Measurements from ENCODE around the gene KRTAP10-6. TPM values are rescaled to one million over a fixed set of nuclear protein-coding genes. Genes with fewer than 3 reads are reported as not detected.

The KRTAP10-6 gene
- total RNA-seq, 6 experiments from 2014 or later, result not detected

DNA sequence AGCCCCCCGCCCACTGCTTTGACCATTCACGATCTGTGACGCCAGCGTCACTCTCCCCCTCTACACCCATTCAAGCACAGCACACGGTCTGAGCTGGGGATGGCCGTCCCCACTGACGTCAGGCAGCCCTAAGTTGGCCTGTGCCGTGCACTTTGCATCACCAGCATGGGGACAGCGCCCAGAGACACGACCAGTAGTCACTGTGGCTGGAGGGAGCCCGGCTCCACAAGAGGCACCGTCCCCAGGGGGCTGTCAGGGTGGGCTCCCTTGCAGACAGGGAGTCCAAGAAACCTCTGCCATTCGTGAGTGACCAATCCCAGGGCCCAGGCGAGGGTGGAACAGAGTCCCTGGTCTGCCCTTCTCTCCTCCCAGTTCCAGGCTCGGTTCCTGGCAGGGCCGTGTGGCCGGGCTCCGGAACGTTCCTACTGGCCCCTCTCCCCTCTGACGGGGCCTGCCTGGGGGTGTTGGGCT is 21.9 kb upstream of the KRTAP10-6 start:
- no peak for ATAC-seq
- no peak for DNase-seq
- no peaks in the 10 kb centered on the region for H3K27me3 ChIP-seq
- no peak for TF ChIP-seq POLR2A (IDR thresholded peaks at IDR 0.05)
- TF ChIP-seq, protein P1, sequence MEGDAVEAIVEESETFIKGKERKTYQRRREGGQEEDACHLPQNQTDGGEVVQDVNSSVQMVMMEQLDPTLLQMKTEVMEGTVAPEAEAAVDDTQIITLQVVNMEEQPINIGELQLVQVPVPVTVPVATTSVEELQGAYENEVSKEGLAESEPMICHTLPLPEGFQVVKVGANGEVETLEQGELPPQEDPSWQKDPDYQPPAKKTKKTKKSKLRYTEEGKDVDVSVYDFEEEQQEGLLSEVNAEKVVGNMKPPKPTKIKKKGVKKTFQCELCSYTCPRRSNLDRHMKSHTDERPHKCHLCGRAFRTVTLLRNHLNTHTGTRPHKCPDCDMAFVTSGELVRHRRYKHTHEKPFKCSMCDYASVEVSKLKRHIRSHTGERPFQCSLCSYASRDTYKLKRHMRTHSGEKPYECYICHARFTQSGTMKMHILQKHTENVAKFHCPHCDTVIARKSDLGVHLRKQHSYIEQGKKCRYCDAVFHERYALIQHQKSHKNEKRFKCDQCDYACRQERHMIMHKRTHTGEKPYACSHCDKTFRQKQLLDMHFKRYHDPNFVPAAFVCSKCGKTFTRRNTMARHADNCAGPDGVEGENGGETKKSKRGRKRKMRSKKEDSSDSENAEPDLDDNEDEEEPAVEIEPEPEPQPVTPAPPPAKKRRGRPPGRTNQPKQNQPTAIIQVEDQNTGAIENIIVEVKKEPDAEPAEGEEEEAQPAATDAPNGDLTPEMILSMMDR (IDR thresholded peaks at IDR 0.05), result no peak
- no peaks in the 10 kb centered on the region for H3K4me1 ChIP-seq
- WGBS (ENCODE audit: insufficient coverage, low coverage, low lambda C conversion rate, missing lambda C conversion rate), result no CpG with 5 or more reads among the region's 20 CpGs
- no peaks in the 10 kb centered on the region for H3K9me3 ChIP-seq
- no peak overlapping the region for H3K27ac ChIP-seq
- H3K4me3 ChIP-seq, result no peak overlapping the region
- no peaks in the 10 kb centered on the region for H3K36me3 ChIP-seq
- intact Hi-C loops (cut with DNase I), result no loop called here

DNA sequence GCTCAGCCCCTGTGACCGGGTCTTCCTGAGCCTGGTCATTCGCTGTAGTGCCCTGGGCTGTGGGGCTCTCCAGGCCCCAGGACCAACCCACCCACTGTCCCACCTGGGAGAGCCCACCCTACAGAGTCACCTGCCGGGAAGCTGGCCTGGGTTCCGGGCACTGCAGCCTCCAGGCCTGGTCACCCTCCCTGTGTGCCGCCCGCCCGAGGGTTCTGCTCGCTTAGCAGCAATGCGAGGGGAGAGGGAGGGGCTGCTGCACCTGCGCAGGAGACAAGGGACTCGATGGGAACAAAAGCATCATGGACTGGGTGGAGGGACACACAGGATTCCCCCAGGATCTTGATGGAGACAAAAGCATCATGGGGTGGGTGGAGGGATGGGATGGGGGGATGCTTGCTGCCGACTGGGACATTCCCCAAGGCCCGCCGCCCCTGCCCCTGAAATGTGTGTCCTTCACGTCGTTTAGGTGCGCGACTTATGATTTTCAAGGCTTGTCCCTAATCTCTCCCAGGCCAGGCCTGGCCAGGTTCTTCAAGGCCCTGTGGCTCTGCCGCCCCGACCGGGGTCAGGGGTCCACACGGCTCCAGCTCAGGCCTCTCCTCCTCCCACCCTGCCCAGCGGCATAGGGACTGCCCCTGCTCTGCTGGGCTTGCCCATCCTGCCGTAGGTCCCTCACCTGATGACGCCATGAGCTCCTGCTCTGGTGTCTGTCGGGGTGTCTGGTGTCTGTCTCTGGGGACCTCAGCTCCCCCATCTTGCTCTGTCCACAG is 21.3 kb upstream of the KRTAP10-6 start:
- 78% methylated on average over 8 of the region's 26 CpGs for WGBS (ENCODE audit: insufficient coverage, low coverage, low lambda C conversion rate, missing lambda C conversion rate)
- intact Hi-C loops (cut with DNase I), result no loop called here
- ATAC-seq, result peak in 1 of 4 donors; percentile 24
- no peak for TF ChIP-seq POLR2A (IDR thresholded peaks at IDR 0.05)
- TF ChIP-seq, protein P1 (IDR thresholded peaks at IDR 0.05), result no peak
- H3K36me3 ChIP-seq, result no peaks in the 10 kb centered on the region
- no peaks in the 10 kb centered on the region for H3K27me3 ChIP-seq
- H3K27ac ChIP-seq, result no peak overlapping the region
- DNase-seq, result peak in 1 of 3 donors; percentile 49
- no peaks in the 10 kb centered on the region for H3K4me1 ChIP-seq
- no peaks in the 10 kb centered on the region for H3K9me3 ChIP-seq
- no peak overlapping the region for H3K4me3 ChIP-seq

- no peaks in the 10 kb centered on the region for H3K4me1 ChIP-seq
- intact Hi-C loops (cut with DNase I), result no loop called here
- H3K36me3 ChIP-seq, result no peaks in the 10 kb centered on the region
- no peaks in the 10 kb centered on the region for H3K9me3 ChIP-seq
- H3K27ac ChIP-seq, result no peak overlapping the region
- no peak for ATAC-seq
- TF ChIP-seq, protein P1 (IDR thresholded peaks at IDR 0.05), result no peak
- no peaks in the 10 kb centered on the region for H3K27me3 ChIP-seq
- WGBS (ENCODE audit: insufficient coverage, low coverage, low lambda C conversion rate, missing lambda C conversion rate), result 81% methylated on average over 10 of the region's 13 CpGs
- H3K4me3 ChIP-seq, result no peak overlapping the region
- no peak for DNase-seq
Measured at GRCh38 chr21:44612669-44613229, 20.4 kb upstream of the KRTAP10-6 start.

- no peaks in the 10 kb centered on the region for H3K27me3 ChIP-seq
- DNase-seq (no peak), ATAC-seq (no peak)
- H3K9me3 ChIP-seq, result no peaks in the 10 kb centered on the region
- WGBS (ENCODE audit: insufficient coverage, low coverage, low lambda C conversion rate, missing lambda C conversion rate), result no CpG with 5 or more reads among the region's 8 CpGs
- no peak for TF ChIP-seq POLR2A (IDR thresholded peaks at IDR 0.05)
- TF ChIP-seq, protein P1 (IDR thresholded peaks at IDR 0.05), result no peak
- H3K4me1 ChIP-seq, result no peaks in the 10 kb centered on the region
- no peaks in the 10 kb centered on the region for H3K36me3 ChIP-seq
- intact Hi-C loops (cut with DNase I), result no loop called here
- no peak within 1 kb of the TSS for H3K4me3 ChIP-seq
- no peak within 1 kb of the TSS for H3K27ac ChIP-seq
Measured at GRCh38 chr21:44612029-44612486, 19.8 kb upstream of the KRTAP10-6 start, which contains the start of gene KRTAP10-8. KRTAP10-8 (plus strand) TSS chr21:44612079; CDS start chr21:44612101, 22 bp downstream.

Measured in right lobe of liver (tissue), 6 donors.